ENCODE results near the gene ZNF684. TPM values are rescaled to one million over a fixed set of nuclear protein-coding genes. Genes with fewer than 3 reads are reported as not detected.
"Not testable (repeated sequence)": the region's sequence is repeated elsewhere in the genome, so short reads cannot be mapped to it uniquely, and the experiment has no call there.

The ZNF684 gene
- total and polyA plus RNA-seq, 4 donors, result 6.8 to 11.5 (median 8.8) TPM

- peak in 4 of 6 donors; percentile 17 to 86 (median 53) for DNase-seq (ENCODE audit: low read depth in 4 of 6, low spot score in 6 of 6)
- H3K4me3 ChIP-seq (ENCODE audit: low read depth, low read length), result no peak overlapping the region
- H3K4me1 ChIP-seq (ENCODE audit: control insufficient read depth, insufficient read depth, low read length), result peaks cover 3% of the 10 kb centered on the region
- no peaks in the 10 kb centered on the region for H3K36me3 ChIP-seq (ENCODE audit: control insufficient read depth, insufficient read depth, low read length)
- H3K9me3 ChIP-seq (ENCODE audit: control insufficient read depth, insufficient read depth, low read length), result no peaks in the 10 kb centered on the region
- H3K27ac ChIP-seq (ENCODE audit: low read depth, low read length), result no peak overlapping the region
- no peaks in the 10 kb centered on the region for H3K27me3 ChIP-seq (ENCODE audit: control insufficient read depth, insufficient read depth, low read length)
These were observed 1.5 kb downstream of the ZNF684 start for GRCh38 chr1:40532844-40533424.

GRCh38 chr1:40534589-40534988, 3.2 kb downstream of the ZNF684 start:
- Histone ChIP-seq H3K4me1 (ENCODE audit: control insufficient read depth, insufficient read depth, low read length) (peaks cover 3% of the 10 kb centered on the region), H3K27ac (ENCODE audit: low read depth, low read length) (no peak overlapping the region)

GRCh38 chr1:40535732-40536131, 4.3 kb downstream of the ZNF684 start:
- DNase-seq (ENCODE audit: low read depth in 4 of 6, low spot score in 6 of 6), result no peak

More at GRCh38 chr1:40534589-40534988, 3.2 kb downstream of the ZNF684 start:
- Histone ChIP-seq H3K27me3 (ENCODE audit: control insufficient read depth, insufficient read depth, low read length) (no peaks in the 10 kb centered on the region), H3K4me3 (ENCODE audit: low read depth, low read length) (no peak overlapping the region), H3K9me3 (ENCODE audit: control insufficient read depth, insufficient read depth, low read length) (no peaks in the 10 kb centered on the region), H3K36me3 (ENCODE audit: control insufficient read depth, insufficient read depth, low read length) (no peaks in the 10 kb centered on the region)
- no peak for DNase-seq (ENCODE audit: low read depth in 4 of 6, low spot score in 6 of 6)

GRCh38 chr1:40539338-40539737, 7.9 kb downstream of the ZNF684 start:
- Histone ChIP-seq H3K27ac (ENCODE audit: low read depth, low read length) (no peak overlapping the region), H3K27me3 (ENCODE audit: control insufficient read depth, insufficient read depth, low read length) (no peaks in the 10 kb centered on the region), H3K9me3 (ENCODE audit: control insufficient read depth, insufficient read depth, low read length) (no peaks in the 10 kb centered on the region), H3K36me3 (ENCODE audit: control insufficient read depth, insufficient read depth, low read length) (peaks cover 17% of the 10 kb centered on the region), H3K4me3 (ENCODE audit: low read depth, low read length) (no peak overlapping the region), H3K4me1 (ENCODE audit: control insufficient read depth, insufficient read depth, low read length) (no peaks in the 10 kb centered on the region)
- DNase-seq (ENCODE audit: low read depth in 4 of 6, low spot score in 6 of 6), result no peak
- no CpG with 5 or more reads among the region's 7 CpGs for WGBS (ENCODE audit: insufficient coverage)

More at GRCh38 chr1:40535732-40536131, 4.3 kb downstream of the ZNF684 start:
- H3K4me1 ChIP-seq (ENCODE audit: control insufficient read depth, insufficient read depth, low read length), result peaks cover 3% of the 10 kb centered on the region
- H3K36me3 ChIP-seq (ENCODE audit: control insufficient read depth, insufficient read depth, low read length), result peaks cover 2% of the 10 kb centered on the region
- no peaks in the 10 kb centered on the region for H3K27me3 ChIP-seq (ENCODE audit: control insufficient read depth, insufficient read depth, low read length)
- H3K27ac ChIP-seq (ENCODE audit: low read depth, low read length), result no peak overlapping the region
- H3K4me3 ChIP-seq (ENCODE audit: low read depth, low read length), result no peak overlapping the region
- WGBS (ENCODE audit: insufficient coverage), result no CpG with 5 or more reads among the region's 2 CpGs
- H3K9me3 ChIP-seq (ENCODE audit: control insufficient read depth, insufficient read depth, low read length), result no peaks in the 10 kb centered on the region

- WGBS (ENCODE audit: insufficient coverage), result no CpG with 5 or more reads among the region's 4 CpGs
- no peak for DNase-seq (ENCODE audit: low read depth in 4 of 6, low spot score in 6 of 6)
- H3K27ac ChIP-seq (ENCODE audit: low read depth, low read length), result no peak overlapping the region
- peaks cover 11% of the 10 kb centered on the region for H3K36me3 ChIP-seq (ENCODE audit: control insufficient read depth, insufficient read depth, low read length)
- H3K27me3 ChIP-seq (ENCODE audit: control insufficient read depth, insufficient read depth, low read length), result no peaks in the 10 kb centered on the region
- H3K4me1 ChIP-seq (ENCODE audit: control insufficient read depth, insufficient read depth, low read length), result no peaks in the 10 kb centered on the region
- H3K4me3 ChIP-seq (ENCODE audit: low read depth, low read length), result no peak overlapping the region
- no peaks in the 10 kb centered on the region for H3K9me3 ChIP-seq (ENCODE audit: control insufficient read depth, insufficient read depth, low read length)
These were observed 15.5 kb downstream of the ZNF684 start for GRCh38 chr1:40546957-40547356.

- Histone ChIP-seq H3K27me3 (ENCODE audit: control insufficient read depth, insufficient read depth, low read length) (no peaks in the 10 kb centered on the region), H3K36me3 (ENCODE audit: control insufficient read depth, insufficient read depth, low read length) (no peaks in the 10 kb centered on the region), H3K9me3 (ENCODE audit: control insufficient read depth, insufficient read depth, low read length) (no peaks in the 10 kb centered on the region), H3K4me1 (ENCODE audit: control insufficient read depth, insufficient read depth, low read length) (no peaks in the 10 kb centered on the region), H3K4me3 (ENCODE audit: low read depth, low read length) (no peak overlapping the region), H3K27ac (ENCODE audit: low read depth, low read length) (no peak overlapping the region)
- no CpG with 5 or more reads among the region's 4 CpGs for WGBS (ENCODE audit: insufficient coverage)
- DNase-seq (ENCODE audit: low read depth in 4 of 6, low spot score in 6 of 6), result no peak
These were observed 21.6 kb downstream of the ZNF684 start for GRCh38 chr1:40553017-40553416.

- H3K27ac ChIP-seq (ENCODE audit: low read depth, low read length); H3K9me3 ChIP-seq (ENCODE audit: control insufficient read depth, insufficient read depth, low read length); H3K4me1 ChIP-seq (ENCODE audit: control insufficient read depth, insufficient read depth, low read length); DNase-seq (ENCODE audit: low read depth in 4 of 6, low spot score in 6 of 6); H3K4me3 ChIP-seq (ENCODE audit: low read depth, low read length); H3K36me3 ChIP-seq (ENCODE audit: control insufficient read depth, insufficient read depth, low read length); H3K27me3 ChIP-seq (ENCODE audit: control insufficient read depth, insufficient read depth, low read length): not testable (repeated sequence)
- 79% methylated on average over 2 of the region's 7 CpGs for WGBS (ENCODE audit: insufficient coverage)
These were observed 23.4 kb downstream of the ZNF684 start for GRCh38 chr1:40554807-40555206.

- no peak for DNase-seq (ENCODE audit: low read depth in 4 of 6, low spot score in 6 of 6)
- Histone ChIP-seq H3K4me3 (ENCODE audit: low read depth, low read length) (no peak overlapping the region), H3K27me3 (ENCODE audit: control insufficient read depth, insufficient read depth, low read length) (no peaks in the 10 kb centered on the region), H3K4me1 (ENCODE audit: control insufficient read depth, insufficient read depth, low read length) (no peaks in the 10 kb centered on the region), H3K27ac (ENCODE audit: low read depth, low read length) (no peak overlapping the region), H3K9me3 (ENCODE audit: control insufficient read depth, insufficient read depth, low read length) (no peaks in the 10 kb centered on the region), H3K36me3 (ENCODE audit: control insufficient read depth, insufficient read depth, low read length) (no peaks in the 10 kb centered on the region)
- 100% methylated on average over 1 of the region's 5 CpGs for WGBS (ENCODE audit: insufficient coverage)
These were observed 24.7 kb downstream of the ZNF684 start for GRCh38 chr1:40556121-40556520.

GRCh38 chr1:40558241-40558640, 26.8 kb downstream of the ZNF684 start:
- not testable (repeated sequence) for DNase-seq (ENCODE audit: low read depth in 4 of 6, low spot score in 6 of 6); H3K9me3 ChIP-seq (ENCODE audit: control insufficient read depth, insufficient read depth, low read length); H3K4me1 ChIP-seq (ENCODE audit: control insufficient read depth, insufficient read depth, low read length); H3K36me3 ChIP-seq (ENCODE audit: control insufficient read depth, insufficient read depth, low read length); H3K27me3 ChIP-seq (ENCODE audit: control insufficient read depth, insufficient read depth, low read length); H3K4me3 ChIP-seq (ENCODE audit: low read depth, low read length); H3K27ac ChIP-seq (ENCODE audit: low read depth, low read length)
- no CpG with 5 or more reads among the region's 1 CpG for WGBS (ENCODE audit: insufficient coverage)

GRCh38 chr1:40562185-40562584, 30.7 kb downstream of the ZNF684 start:
- Histone ChIP-seq H3K36me3 (ENCODE audit: control insufficient read depth, insufficient read depth, low read length) (no peaks in the 10 kb centered on the region), H3K4me1 (ENCODE audit: control insufficient read depth, insufficient read depth, low read length) (no peaks in the 10 kb centered on the region), H3K27ac (ENCODE audit: low read depth, low read length) (no peak overlapping the region), H3K27me3 (ENCODE audit: control insufficient read depth, insufficient read depth, low read length) (no peaks in the 10 kb centered on the region), H3K4me3 (ENCODE audit: low read depth, low read length) (no peak overlapping the region), H3K9me3 (ENCODE audit: control insufficient read depth, insufficient read depth, low read length) (no peaks in the 10 kb centered on the region)
- WGBS (ENCODE audit: insufficient coverage), result 78% methylated on average over 2 of the region's 2 CpGs
- no peak for DNase-seq (ENCODE audit: low read depth in 4 of 6, low spot score in 6 of 6)

Measured in spinal cord (tissue), 10 donors.